GM19351 (cell line): Measurements from ENCODE around the gene TTC21A.
A peak's percentile ranks its signal among the peaks of the same experiment; 100 is the strongest.

Experiments used
- ATAC-seq: cut with Tn5 transposase; IDR thresholded peaks from one replicate; pipeline ENCODE4 v1.9.1; 2021; ENCODE audit warnings: mild to moderate bottlenecking, moderate library complexity; ENCODE audit not compliant: unreplicated experiment

Gene TTC21A

GRCh38 chr3:39097716-39098472 lies 9.6 kb upstream of the TTC21A start:
- ATAC-seq, result no peak

GRCh38 chr3:39098473-39099000 lies 8.9 kb upstream of the TTC21A start:
- ATAC-seq, result no peak

GRCh38 chr3:39099242-39099641 lies 8.2 kb upstream of the TTC21A start:
- no peak for ATAC-seq

- no peak for ATAC-seq
These were observed 7.6 kb upstream of the TTC21A start for GRCh38 chr3:39099738-39100499.

- ATAC-seq, result no peak
These were observed 7.0 kb upstream of the TTC21A start for GRCh38 chr3:39100500-39100886.

- ATAC-seq, result peak; percentile 86
These were observed 6.3 kb upstream of the TTC21A start for GRCh38 chr3:39101022-39101689.

- no peak for ATAC-seq
These were observed 4.8 kb upstream of the TTC21A start for GRCh38 chr3:39102504-39103323.

- no peak for ATAC-seq
These were observed 4.2 kb upstream of the TTC21A start for GRCh38 chr3:39103324-39103693.

GRCh38 chr3:39103791-39104552 lies 3.5 kb upstream of the TTC21A start:
- no peak for ATAC-seq

GRCh38 chr3:39104961-39105686 lies 2.4 kb upstream of the TTC21A start:
- no peak for ATAC-seq

- ATAC-seq, result no peak
These were observed 1.8 kb upstream of the TTC21A start for GRCh38 chr3:39105687-39106063.

GRCh38 chr3:39106281-39106811 lies 1.1 kb upstream of the TTC21A start:
- no peak for ATAC-seq

GRCh38 chr3:39106851-39107387 lies 561 bp upstream of the TTC21A start:
- peak; percentile 5 for ATAC-seq

- peak; percentile 80 for ATAC-seq
These were observed 775 bp downstream of the TTC21A start for GRCh38 chr3:39108200-39108710.

- no peak for ATAC-seq
These were observed 1.6 kb downstream of the TTC21A start for GRCh38 chr3:39109086-39109485.

- ATAC-seq, result no peak
These were observed 2.7 kb downstream of the TTC21A start for GRCh38 chr3:39110041-39110639.

GRCh38 chr3:39112113-39112512 lies 4.6 kb downstream of the TTC21A start:
- no peak for ATAC-seq

GRCh38 chr3:39112535-39112934 lies 5.1 kb downstream of the TTC21A start:
- ATAC-seq, result no peak
